HG03521 (cell line): Measurements from ENCODE around the gene HOXD13.

Experiments used
- ATAC-seq: cut with Tn5 transposase; IDR thresholded peaks from one replicate; pipeline ENCODE4 v1.9.1; 2021; ENCODE audit warnings: mild to moderate bottlenecking, moderate library complexity; ENCODE audit not compliant: unreplicated experiment

Gene HOXD13

GRCh38 chr2:176080540-176081375 is 11.8 kb upstream of the HOXD13 start:
- ATAC-seq, result no peak

- ATAC-seq, result no peak
These were observed 11.1 kb upstream of the HOXD13 start for GRCh38 chr2:176081376-176081836.

- ATAC-seq, result no peak
These were observed 10.5 kb upstream of the HOXD13 start for GRCh38 chr2:176081837-176082524.

- ATAC-seq, result no peak
These were observed 10.0 kb upstream of the HOXD13 start for GRCh38 chr2:176082525-176082823.

GRCh38 chr2:176082824-176083751 is 9.4 kb upstream of the HOXD13 start:
- ATAC-seq, result no peak

GRCh38 chr2:176083796-176084261 is 8.7 kb upstream of the HOXD13 start, which contains the start of gene EVX2:
TSS of gene EVX2 (minus strand) at chr2:176083962. CDS start at chr2:176083776, 186 bp downstream.
- ATAC-seq, result no peak

GRCh38 chr2:176084611-176085119 is 7.9 kb upstream of the HOXD13 start:
- ATAC-seq, result no peak

- ATAC-seq, result no peak
These were observed 7.3 kb upstream of the HOXD13 start for GRCh38 chr2:176085120-176085788.

- ATAC-seq, result no peak
These were observed 6.4 kb upstream of the HOXD13 start for GRCh38 chr2:176085861-176086771.

GRCh38 chr2:176087330-176088047 is 5.0 kb upstream of the HOXD13 start:
- no peak for ATAC-seq

- no peak for ATAC-seq
These were observed 4.2 kb upstream of the HOXD13 start for GRCh38 chr2:176088048-176088936.

GRCh38 chr2:176088937-176089842 is 3.3 kb upstream of the HOXD13 start:
- no peak for ATAC-seq

- no peak for ATAC-seq
These were observed 2.6 kb upstream of the HOXD13 start for GRCh38 chr2:176089843-176090395.

GRCh38 chr2:176090862-176091261 is 1.7 kb upstream of the HOXD13 start:
- no peak for ATAC-seq

- ATAC-seq, result no peak
These were observed 927 bp upstream of the HOXD13 start for GRCh38 chr2:176091329-176092258.
